ENCODE results near the gene CCL19.
"Not testable (repeated sequence)": the region's sequence is repeated elsewhere in the genome, so short reads cannot be mapped to it uniquely, and the experiment has no call there.

Gene CCL19

DNA sequence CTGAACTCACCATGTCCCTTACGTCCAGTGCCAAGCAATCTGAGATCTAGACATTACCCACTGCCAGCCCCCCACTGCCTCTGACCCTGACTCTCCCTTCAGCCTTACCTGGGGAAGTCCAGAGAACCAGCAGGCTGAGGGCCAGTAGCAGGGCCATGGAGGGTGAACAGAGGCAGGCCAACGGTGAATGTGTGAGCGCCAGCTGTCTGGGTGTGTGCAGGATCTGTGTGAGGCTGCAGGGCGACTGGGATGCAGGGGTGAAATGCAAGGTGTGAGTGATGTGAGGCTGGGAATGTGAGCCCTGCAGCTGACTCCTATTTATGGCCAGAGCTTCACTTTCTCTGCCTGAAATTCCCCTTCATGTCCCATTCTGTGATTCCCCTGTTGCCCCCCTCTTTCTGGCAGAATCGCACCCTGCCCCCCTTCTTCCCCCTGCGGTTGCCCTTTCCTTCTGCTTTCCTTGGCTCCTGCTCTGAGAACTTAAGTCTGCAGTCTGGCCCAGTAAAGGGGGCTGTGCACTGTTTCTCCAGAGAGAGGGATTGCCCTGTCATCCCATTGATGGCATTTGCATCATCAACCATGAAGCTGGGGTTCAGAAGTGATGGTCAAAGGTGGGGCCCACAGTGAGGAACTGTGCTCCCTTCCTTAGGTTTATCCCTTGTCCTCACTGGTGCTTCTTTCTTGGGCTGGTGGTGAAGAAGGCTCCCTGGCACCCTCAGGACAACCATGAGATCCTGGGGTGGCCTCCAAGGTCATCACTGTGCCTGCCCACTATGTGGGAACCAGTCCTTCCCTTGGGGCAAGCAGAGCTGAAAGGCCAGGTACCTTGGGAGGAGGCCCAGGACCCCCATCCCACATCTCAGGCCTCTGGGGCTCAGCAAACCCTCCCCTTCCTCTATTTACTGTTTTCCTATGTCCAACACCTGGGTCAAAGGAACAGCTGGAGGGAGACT, at the start of gene CCL19:
CCL19 (minus strand) TSS at position 294 of the 953 bp plus-strand sequence; CDS start at position 157, 137 bp downstream.
- DNase-seq = no peak

DNA sequence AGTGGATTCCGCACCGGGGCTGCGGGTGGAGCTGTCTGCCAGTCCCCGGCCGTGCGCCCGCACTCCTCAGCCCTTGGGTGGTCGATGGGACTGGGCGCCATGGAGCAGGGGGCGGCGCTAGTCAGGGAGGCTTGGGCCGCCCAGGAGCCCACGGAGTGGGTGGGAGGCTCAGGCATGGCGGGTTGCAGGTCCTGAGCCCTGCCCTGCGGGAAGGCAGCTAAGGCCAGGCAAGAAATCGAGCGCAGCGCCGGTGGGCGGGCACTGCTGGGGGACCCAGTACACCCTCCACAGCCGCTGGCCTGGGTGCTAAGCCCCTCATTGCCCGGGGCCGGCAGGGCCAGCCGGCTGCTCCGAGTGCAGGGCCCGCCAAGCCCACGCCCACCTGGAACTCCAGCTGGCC, 49.1 kb upstream of the CCL19 start:
- not testable (repeated sequence) for DNase-seq

DNA sequence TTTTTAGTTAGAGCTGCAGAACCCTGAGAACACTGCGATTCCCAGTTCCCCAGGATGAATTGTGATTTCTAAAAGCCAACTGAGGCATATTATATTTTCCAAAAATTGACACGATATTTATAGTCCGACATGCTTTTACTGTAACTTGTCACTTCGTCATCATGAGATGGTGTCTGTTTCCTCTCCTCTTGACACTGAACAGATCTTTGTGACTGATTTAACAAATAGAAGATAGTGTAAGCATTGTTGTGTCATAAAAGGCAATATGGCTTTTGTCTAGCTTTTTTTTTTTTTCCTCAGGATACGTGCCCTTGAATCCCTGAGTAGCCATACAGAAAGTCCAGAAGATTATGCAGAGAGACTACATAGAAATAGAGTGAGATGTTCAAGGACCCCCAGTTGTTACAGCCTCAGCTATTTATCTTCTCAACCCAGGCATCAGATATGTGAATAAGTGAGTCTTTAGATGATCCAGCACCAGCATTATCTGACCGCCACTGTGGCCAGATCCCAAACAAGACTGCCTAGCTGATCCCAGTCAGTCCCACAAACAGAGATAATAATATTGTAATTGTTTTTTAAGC, 46.7 kb upstream of the CCL19 start:
- DNase-seq = no peak

DNA sequence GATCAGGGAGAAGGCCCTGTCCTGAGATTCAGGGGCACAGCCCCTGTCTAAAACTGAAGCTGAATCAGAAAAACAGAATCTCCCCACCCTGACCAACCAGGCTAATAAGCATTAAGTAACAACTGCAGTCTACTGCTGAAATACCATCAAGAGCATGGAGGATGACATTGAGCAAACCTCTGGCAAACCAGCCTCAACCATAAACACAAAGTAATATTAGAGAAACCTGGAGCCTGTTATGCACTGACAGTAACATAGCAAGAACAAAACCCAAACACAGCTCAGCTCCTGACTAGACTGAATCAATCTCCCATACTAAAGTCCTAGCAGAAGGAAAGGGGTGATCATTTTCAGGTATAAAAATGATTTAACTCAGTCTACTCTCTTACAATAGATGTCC, 43.6 kb upstream of the CCL19 start:
- no peak for DNase-seq

DNA sequence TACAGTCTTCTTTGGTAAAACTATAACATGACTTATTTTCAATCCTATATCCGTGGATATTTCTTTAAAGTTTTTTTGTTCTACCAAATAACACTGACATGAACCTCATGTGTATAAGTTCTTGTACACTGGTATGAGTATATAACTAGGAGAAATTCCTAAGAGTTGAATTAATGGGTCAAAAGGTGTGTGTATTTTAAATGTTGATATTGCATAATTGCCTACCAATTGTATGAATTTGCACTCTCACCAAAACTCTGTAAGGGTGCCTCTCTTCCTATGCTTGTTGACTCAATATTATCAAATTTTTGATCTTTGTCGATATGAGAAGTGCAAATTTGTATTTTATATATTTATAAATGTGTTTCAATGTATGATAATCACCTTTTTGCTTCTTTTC, 41.8 kb upstream of the CCL19 start:
- no peak for DNase-seq

DNA sequence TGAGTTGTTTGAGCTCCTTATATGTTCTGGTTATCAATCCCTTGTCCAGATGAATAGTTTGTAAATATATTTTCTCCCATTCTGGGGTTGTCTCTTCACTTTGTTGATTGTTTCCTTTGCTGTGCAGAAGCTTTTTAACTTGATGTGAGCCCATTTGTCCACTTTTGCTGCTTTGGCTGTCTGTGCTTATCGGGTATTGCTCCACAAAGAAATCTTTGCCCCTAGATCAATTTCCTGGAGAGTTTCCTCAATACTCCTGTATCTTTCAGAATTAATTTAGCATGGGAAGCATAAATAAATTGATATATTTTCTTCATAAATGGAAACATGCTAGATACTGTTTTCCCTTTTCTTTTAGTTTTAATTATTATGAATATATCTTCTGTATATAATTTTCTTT, 41.4 kb upstream of the CCL19 start:
- DNase-seq = no peak

DNA sequence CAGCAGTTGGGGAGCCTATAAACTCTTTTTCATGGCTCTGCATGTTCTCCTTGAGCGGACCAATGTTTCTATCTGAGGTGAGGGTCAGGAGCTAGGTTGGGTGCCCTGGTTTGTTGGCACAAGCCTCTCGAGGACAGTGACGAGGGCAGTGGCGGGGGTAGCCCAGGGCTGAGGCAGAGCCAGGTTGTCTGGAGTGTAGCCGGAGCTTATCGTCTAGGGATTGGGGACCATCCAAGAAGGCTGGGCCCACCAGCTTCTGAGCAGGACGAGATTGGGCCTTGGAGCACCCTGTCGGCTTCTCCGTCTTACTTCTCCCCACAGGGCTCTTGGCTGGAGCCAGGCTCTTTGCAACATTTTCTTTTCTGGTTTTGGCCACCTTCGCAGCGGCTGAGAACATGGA, 32.1 kb upstream of the CCL19 start:
- DNase-seq = no peak

DNA sequence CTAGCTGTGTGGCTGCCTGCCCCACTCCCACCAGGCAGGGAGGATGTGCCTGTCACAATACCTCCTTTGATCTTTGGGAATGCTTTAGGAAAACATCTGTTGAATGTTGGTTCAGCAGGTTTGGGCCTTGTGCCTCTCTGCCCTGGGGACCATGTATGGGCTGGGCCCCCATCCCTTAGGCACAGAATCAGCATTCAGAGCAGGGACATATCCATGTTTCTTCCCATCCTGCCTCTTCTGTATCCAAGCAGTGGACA, 28.6 kb upstream of the CCL19 start:
- not testable (repeated sequence) for DNase-seq

DNA sequence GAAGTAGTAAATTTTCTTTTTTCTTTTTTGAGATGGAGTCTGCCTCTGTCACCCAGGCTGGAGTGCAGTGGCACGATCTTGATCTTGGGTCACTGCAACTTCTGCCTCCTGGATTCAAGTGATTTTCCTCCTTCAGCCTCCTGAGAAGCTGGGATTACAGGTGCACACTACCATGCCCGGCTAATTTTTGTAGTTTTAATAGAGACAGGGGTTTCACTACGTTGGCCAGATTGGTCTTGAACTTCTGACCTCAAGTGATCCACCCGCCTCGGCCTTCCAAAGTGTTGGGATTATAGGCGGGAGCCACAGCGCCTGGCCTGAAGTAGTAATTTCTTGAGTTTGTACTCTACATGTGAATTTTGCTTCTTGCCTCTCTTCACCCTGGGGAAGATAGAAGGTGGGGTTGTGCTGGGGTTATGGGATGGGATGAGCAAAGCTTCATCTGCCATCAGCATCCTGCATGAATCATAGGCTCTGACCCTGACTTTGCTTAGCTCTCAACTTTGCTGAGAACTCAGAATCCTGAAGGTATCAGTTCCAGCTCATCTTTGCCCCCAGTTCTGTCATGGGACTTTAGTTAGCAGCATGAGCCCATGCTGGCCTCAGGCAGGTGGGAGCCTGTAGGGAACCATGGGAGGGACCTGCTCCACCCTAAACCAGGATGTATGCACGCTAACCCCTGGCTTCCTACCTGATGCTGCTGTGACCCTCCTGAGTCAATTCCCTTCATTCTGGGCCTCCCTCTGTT, 28.1 kb upstream of the CCL19 start:
- DNase-seq = no peak

DNA sequence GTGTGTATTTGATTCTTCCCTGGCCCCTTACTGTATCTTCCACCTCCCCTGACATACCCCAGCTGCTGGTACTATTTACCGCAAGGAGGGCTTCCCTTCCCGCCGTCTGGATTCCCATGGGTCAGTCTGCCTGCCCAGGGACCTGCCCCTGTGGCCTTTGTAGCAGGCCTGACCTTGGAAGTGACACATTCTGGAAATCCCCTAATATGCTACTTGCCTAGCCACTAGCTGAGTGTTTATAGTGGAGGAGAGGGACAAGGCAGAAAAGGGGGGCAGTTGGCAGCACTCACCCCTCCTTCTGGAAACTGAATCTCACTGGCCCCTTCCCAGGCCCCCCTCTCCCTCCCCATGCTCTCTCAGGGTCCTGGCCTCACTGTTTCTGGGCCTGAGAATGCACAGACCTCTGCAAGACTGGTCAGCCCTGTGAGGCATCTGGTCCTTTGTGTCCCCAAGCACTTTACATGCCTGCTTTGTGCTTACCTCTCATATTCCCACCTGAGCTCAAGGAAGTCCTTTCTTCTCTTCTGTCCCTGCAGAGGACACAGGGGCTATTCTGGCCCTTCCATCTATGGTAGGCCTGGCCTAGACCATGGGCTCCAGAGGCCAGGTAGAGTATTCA, 27.0 kb upstream of the CCL19 start:
- DNase-seq = no peak

DNA sequence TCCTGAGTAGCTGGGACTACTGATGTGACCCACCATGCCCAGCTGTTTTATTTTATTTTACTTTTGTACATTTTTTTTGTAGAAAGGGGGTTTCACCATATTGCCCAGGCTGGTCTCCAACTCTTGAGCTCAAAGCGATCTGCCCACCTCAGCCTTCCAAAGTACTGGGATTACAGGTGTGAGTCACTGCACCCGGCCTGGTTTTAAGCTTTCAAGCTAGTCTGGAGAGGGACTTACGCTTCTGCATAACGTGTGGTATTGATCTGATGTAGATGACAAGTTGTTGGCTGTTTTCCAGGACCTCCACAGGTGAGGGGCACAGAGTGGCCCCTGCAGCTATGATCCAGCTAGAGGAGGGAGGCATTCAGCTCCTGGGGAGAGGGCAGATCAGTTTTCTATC, 25.6 kb upstream of the CCL19 start:
- no peak for DNase-seq

DNA sequence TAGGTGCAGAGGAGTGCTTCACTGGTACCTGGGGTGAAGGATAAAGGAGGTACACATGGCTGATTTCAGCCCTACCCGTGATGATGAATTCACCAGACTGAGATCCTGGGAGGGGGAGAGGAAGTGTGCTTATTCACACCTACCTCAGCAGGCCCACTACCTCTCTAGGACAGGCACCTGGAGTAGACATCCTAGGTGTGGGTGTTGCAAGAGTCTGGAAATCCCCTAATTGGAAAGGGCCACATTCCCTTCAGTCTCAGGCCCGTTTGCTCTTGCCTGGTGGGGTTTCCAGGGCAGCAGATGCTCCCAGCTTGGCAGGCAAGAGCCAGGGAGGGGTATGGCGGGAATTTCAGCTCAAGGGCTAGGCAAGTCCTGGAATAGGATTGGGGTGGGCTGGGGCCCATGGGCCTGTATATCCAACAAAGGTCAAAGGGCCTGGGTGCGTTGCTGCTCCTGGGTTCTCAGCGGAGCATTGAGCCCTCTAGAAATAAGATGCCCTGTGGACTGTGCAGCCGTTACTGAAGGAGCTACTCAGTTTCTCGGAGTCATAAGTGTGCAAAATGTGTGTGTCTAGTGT, 24.7 kb upstream of the CCL19 start:
- no peak for DNase-seq

DNA sequence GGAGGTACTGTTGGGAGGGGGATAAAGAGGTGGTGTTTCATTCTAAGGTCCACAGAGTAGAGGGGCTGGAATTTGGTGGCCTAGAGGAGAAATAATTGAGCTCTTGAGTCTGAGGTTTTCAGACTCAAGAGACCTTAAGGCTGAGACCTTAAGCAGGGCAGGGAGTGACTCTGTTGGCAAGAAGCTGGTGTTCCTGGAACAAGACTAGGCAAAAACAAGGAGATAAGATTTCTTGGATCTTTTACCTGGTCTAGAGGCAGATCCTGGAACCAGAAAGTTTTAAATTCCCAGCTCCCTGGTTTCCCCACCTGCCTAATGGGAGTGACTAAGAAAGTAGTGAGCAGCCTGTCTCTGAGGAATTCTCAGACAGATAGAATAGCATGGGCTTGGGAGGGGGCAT, 22.9 kb upstream of the CCL19 start:
- DNase-seq = no peak

DNA sequence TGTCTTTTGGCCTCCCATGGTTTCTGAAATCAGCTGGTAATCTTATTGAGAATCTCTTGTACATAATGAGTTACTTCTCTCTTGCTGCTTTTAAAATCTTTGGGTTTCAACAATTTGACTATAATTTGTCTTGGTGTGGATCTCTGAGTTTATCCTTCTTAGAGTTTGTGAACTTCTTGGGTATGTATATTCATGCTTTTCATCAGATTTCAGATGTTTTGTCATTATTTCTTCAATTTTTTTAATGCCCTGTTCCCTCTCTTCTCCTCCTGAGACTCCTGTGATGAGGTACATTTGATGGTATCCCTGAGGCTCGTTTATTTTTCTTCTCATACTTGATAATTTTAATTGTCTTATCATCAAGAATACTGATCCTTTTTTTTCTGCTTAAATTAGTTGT, 21.1 kb upstream of the CCL19 start:
- DNase-seq = no peak

DNA sequence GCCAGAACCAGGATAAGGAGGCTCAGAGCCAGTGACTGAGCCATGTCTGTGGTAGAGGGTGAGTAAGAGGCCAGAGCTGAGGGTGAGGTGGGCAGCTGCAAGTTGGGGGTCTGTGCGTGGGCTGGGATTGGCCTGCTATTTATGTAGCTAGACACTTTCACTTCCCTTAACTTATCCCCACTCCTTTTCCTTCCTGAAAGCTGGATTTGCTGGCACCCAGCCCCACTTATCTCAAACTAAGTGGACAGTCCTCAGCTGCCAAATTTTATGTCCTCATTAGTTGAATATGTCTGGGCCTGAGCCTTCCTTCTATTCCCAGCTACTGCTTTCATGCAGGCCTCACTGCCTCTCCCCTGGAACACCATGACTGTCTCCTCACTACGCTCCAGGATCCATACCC, 18.9 kb upstream of the CCL19 start, which contains the start of gene CCL21:
CCL21 (minus strand) TSS at position 114 of the 400 bp plus-strand sequence; CDS start at position 44, 70 bp downstream.
- no peak for DNase-seq

DNA sequence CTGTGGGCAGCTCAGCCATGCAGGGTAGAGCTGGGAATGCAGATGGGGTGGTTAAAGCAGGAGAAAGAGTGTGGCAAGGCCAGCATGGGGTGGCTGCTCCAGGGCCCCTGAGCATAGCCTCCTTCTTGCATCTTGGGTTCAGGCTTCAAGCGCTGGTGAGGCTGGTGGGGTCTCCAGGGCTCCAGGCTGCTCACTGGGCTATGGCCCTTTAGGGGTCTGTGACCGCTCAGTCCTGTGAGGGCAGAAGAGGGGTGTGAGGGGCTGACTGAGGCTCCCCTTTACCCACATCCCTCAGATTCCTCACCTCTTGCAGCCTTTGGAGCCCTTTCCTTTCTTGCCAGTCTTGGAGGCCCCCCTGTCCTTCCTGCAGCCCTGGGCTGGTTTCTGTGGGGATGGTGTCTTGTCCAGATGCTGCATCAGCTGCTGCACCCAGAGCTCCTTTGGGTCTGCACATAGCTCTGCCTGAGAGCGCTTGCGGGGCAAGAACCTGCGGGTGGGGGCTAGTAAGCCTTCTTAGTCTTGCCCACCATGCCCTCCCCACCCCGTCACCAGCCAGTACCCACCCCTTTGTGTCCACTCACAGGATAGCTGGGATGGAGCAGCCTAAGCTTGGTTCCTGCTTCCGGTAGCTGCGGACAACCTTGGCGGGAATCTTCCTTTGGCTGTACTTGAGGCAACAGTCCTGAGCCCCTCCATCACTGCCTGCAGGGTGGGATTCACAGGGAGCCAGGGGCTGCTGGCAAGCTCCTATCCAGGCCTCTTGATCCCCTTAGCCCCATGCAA, 18.3 kb upstream of the CCL19 start:
- DNase-seq = no peak

DNA sequence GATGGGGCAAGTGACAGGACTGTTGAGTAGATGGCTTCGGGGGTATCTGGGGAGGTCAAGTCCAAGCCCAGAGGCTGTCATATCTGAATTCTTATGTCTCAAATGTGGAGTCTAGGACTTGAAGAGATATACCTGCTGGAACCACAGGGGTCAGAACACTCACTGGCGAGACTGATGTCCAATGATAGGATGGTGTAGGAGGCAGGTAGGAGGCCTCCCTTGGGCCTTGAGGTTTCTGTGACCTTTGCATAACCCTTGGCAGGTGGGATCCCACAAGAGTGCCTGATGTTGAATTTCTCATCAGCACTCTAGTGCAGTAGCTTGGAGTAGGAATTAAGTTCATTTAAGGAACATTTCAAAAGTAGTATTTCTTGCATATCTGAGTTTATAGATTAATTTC, 16.1 kb upstream of the CCL19 start:
- no peak for DNase-seq

DNA sequence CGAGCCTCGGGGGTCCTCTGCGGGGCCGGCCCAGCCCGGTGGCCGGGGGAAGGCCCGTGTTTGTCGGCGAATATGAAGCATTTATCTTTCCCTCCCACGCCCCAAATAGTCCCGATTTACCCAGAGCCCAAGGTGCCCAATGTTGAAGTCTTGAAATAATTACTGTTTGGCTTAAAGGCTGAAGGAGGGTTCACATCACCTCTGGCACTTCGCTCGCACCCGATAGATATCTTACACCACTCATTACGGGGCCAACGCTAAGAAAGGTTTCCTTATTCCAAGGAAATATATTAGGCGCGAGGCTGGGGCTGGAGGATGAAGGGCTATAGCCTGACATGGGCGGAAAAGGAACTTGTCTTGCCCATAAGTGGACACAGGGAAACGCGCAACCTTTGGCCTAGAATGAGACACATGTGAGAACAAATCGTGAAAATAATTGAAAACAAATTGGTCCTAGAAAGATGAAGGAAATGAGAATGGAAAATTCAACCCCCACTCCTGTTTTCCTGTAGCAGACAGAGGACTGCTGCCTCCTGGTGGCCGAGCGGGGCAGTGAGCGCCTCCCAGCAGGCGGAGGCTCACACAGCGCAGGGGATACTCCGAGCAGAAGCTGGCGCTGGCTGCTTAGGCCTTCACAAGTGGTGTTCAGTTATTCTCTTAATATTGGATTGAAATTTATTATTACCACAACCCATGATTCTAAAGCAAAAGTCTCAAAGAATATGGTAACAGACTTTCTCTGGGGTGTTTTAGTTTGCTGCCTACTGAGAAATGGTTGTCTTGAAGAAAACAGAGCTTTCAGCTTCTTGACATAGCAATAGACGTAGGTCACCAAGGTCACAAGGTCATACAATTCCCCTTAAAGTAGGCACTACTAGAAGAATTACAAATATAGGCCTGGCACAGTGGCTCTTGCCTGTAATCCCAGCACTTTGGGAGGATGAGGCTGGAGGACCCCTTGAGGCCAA, 11.0 kb upstream of the CCL19 start:
- no peak for DNase-seq

DNA sequence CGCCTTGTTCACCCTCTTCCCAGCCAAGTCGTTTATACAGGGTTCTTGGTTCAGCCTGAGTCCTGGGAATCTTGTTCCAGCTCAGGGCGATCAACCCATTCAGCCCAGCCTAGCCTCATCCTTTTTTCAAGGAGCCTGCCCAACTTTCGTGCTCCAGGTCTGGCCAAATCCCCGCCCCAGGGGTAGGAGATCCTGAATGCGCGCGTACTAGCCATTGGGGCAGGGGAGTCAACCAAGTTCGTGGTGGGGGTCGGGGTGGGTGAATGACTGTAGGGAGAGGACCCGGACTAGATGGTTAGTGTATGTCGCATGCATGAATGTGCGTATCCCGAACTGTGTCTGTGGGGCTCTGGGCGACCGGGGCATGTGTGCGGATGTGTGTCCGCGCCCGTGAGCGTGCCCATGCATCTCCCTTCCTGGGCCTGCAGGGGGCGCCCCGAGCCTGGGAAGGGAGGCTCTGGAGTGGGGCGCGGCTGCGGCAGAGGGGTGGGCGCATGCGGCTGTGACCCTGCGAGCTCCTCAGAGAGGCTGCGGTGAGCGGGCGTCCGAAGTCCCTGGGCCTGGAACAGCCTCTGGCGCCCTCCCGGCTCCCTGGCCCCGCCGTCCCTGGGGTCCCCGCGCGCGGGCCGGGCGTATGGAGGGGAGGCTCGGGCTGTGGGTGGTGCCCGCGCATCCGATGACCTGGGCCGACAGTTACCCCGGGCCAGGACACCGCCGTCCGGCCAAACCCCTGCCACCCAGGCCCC, 10.1 kb upstream of the CCL19 start:
- DNase-seq = no peak

DNA sequence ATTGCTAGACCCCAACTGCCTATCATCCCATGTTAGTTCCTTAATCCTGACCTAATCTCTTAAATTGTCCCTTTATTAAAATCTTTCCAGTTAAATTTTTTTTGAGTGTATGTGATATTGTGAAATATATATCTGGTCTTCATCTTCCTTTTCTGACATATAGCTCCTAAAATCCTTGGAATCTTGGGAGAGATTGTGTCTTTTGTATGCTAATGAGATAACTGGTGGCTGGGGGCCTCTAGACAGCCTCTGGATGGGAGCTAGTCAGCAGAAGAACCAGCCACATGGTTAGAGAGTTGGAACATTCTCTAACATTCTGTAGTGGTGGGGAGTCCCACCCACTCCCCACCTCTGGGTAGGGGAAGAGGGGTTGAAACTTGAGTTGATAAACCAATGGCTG, 3.7 kb upstream of the CCL19 start:
- no peak for DNase-seq
